Activated T-helper 17 cell treated with anti-CD3 and anti-CD28 coated beads, Interleukin-2, amount 50 U/mL, for 72 hours (primary cell): Measurements from ENCODE around the gene HPSE2. TPM values are rescaled to one million over a fixed set of nuclear protein-coding genes. Genes with fewer than 3 reads are reported as not detected.

Experiments
- ATAC-seq: fragments of 150-1000 bp; cut with Tn5 transposase; replicated peaks from 2 replicates; pipeline ENCODE4 v1.10.0; 2021; ENCODE audit warnings: mild to moderate bottlenecking, moderate library complexity
- H3K27ac Mint-ChIP-seq: one replicate; pipeline ENCODE4 v1.8.0; 2022; ENCODE audit warnings: mixed read lengths
- H3K27me3 Mint-ChIP-seq: one replicate; pipeline ENCODE4 v1.8.0; 2022; ENCODE audit warnings: mixed read lengths
- H3K36me3 Mint-ChIP-seq: one replicate; pipeline ENCODE4 v1.8.0; 2022; ENCODE audit warnings: low read depth, mild to moderate bottlenecking, mixed read lengths
- H3K4me1 Mint-ChIP-seq: one replicate; pipeline ENCODE4 v1.8.0; 2022; ENCODE audit warnings: mixed read lengths
- H3K4me3 Mint-ChIP-seq: one replicate; pipeline ENCODE4 v1.8.0; 2022; ENCODE audit warnings: mild to moderate bottlenecking, mixed read lengths
- H3K9me3 Mint-ChIP-seq: one replicate; pipeline ENCODE4 v1.8.0; 2022; ENCODE audit warnings: mixed read lengths
- total RNA-seq, 2 donors: library from RNA; stranded (reverse); gene quantifications; one replicate each; pipeline ENCODE4 v1.2.3, GENCODE V29; 2022

Gene HPSE2
- total RNA-seq, 2 donors from 2014 or later, result not detected

DNA sequence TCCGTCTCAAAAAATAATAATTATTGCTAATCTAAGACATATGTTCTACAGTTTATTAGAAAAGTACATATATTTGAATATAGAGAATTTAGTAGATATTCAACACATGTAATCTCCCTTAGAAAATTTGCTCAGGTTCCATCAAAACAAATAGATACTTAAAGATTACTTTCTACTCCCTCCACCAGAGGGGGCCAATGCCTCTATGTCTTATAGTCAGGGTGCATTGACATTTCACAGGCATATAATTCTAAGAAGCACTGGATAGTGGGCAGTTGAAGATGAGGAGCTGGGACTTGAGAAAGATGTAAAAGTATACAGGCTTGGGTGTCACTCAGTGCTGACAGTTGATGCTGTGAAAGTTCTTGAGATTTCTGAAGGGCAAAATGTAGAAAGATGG is 487.4 kb downstream of the HPSE2 start:
- H3K36me3 Mint-ChIP-seq, result no peaks in the 10 kb centered on the region
- no peak overlapping the region for H3K4me3 Mint-ChIP-seq
- no peak for ATAC-seq
- no peaks in the 10 kb centered on the region for H3K4me1 Mint-ChIP-seq
- H3K27ac Mint-ChIP-seq, result no peak overlapping the region
- H3K27me3 Mint-ChIP-seq, result peaks cover 4% of the 10 kb centered on the region
- no peaks in the 10 kb centered on the region for H3K9me3 Mint-ChIP-seq

DNA sequence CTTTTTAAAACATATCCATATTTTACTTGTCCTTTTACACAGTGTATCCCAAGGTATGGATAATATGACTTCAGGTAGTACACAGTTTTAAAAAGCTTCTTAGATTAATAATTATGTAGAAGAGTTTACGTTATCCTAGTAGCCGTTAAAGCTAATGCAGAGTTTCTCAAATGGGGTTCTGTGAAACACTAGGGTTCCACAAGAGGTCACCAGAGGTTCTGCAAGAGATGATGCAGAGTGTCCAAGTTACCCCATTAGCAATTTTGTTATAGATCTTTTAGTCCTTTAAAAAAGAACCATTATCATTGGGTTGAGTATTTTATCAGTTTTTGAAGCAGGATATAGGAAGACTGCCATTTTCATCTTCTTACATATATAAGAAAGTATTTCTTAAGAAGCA is 490.0 kb downstream of the HPSE2 start:
- Mint-ChIP-seq H3K27ac (no peak overlapping the region), H3K4me3 (no peak overlapping the region), H3K27me3 (peaks cover 4% of the 10 kb centered on the region), H3K36me3 (no peaks in the 10 kb centered on the region), H3K4me1 (no peaks in the 10 kb centered on the region), H3K9me3 (no peaks in the 10 kb centered on the region)
- ATAC-seq, result no peak

DNA sequence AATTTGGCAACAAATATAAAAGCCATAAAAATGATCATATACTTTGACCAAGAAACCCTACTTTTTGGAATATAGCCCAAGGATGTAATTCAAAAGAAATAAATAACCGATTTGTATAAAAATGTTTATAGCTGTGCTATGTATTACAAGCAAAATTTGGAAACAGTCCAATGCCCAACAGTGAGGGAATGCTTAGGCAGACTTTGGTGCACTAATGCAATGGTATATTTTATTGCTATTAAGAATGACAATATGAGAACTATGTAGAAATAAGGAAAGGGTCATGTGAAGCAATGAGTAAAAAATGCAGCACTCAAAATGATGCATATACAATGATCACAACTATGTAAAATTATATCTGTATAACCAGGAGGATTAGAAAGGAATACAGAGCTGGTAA is 515.1 kb downstream of the HPSE2 start:
- peaks cover 13% of the 10 kb centered on the region for H3K27me3 Mint-ChIP-seq
- H3K4me3 Mint-ChIP-seq, result no peak overlapping the region
- peaks cover 4% of the 10 kb centered on the region for H3K9me3 Mint-ChIP-seq

DNA sequence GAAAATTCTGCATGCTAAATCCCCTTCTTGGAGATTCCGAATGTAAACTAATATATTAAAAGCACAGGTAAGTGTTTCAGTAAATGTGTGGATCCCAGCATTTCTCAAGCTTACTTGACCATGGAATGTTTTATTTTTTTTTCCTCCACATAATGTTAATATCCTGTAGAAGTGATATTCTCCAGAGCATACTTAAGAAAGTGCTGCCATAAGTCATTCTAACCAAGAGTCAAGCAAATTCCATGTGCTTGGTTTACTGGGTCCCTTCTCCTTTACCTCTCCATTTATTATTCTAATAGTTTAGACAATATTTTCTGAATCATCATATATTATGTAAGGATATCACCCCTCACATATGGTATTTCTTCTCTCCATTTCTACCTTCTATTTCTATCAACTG is 522.1 kb downstream of the HPSE2 start:
- ATAC-seq, result no peak
- Mint-ChIP-seq H3K4me3 (no peak overlapping the region), H3K27ac (no peak overlapping the region), H3K36me3 (no peaks in the 10 kb centered on the region), H3K4me1 (no peaks in the 10 kb centered on the region), H3K27me3 (peaks cover 12% of the 10 kb centered on the region), H3K9me3 (peaks cover 3% of the 10 kb centered on the region)

More for the DNA sequence above, 515.1 kb downstream of the HPSE2 start:
- Mint-ChIP-seq H3K4me1 (no peaks in the 10 kb centered on the region), H3K27ac (no peak overlapping the region), H3K36me3 (no peaks in the 10 kb centered on the region)
- no peak for ATAC-seq

DNA sequence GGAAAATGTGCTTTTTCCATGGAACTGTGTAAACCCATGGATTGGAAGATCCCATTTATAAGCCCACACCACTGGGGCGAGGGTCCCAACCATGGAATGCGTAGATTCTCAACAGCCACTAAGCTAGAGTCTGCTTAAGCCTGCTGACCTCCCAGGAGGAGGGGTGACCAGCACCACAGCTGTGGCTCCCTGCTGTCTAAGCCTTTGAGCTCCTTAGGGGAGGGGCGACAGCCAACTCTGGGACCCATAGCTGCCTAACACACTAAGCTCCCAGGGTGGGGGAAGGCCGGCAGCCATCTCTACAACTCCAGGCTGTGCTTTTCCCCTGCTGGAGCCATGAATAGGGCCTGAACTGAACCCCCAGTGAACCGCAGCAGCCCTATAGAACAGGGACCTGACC is 539.1 kb downstream of the HPSE2 start:
- Mint-ChIP-seq H3K27me3 (peaks cover 14% of the 10 kb centered on the region), H3K4me1 (no peaks in the 10 kb centered on the region), H3K4me3 (no peak overlapping the region), H3K36me3 (no peaks in the 10 kb centered on the region), H3K9me3 (no peaks in the 10 kb centered on the region), H3K27ac (no peak overlapping the region)
- ATAC-seq, result no peak

DNA sequence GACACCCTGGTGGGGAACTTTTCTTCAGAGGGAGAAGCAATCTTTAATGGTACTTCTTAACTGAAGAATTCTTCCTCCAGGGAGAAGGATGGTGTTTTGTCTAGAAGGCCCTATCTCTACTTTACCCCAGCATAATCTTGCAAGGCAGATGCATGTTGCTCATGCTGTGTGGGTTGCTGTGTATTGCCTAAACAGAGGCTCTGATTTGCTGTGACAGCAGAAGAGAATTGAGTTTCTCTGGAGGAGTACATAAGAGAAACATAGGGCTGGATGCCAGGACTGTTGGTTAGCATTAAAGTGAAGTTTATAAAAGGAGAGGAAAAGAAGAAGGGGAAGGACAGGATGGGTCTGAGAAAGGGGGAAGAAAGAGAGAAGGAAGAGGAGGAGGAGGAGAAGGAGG is 540.8 kb downstream of the HPSE2 start:
- Mint-ChIP-seq H3K4me3 (no peak overlapping the region), H3K36me3 (no peaks in the 10 kb centered on the region), H3K9me3 (no peaks in the 10 kb centered on the region), H3K4me1 (no peaks in the 10 kb centered on the region), H3K27me3 (peaks cover 14% of the 10 kb centered on the region), H3K27ac (no peak overlapping the region)
- ATAC-seq, result no peak

DNA sequence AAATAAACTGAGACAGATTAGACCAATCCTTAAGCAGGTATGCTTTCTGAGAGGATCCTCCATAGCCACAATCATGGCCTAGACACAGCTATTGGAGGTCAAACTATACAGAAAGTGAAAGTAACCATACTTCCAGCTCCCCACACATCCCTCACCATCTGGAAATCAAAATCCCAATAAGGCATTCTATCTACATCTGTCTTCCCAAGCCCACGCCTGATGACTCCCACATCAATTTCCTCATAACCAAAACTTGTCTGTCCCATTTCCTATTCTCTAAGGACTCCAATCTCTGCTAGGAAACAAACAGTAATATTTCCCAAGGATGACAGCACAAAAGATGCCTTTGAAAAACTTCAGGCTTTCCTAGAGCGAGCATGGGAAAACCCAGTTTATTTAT is 541.6 kb downstream of the HPSE2 start:
- no peaks in the 10 kb centered on the region for H3K4me1 Mint-ChIP-seq
- no peak overlapping the region for H3K4me3 Mint-ChIP-seq
- no peak for ATAC-seq
- no peaks in the 10 kb centered on the region for H3K36me3 Mint-ChIP-seq
- H3K27ac Mint-ChIP-seq, result no peak overlapping the region
- H3K9me3 Mint-ChIP-seq, result no peaks in the 10 kb centered on the region
- H3K27me3 Mint-ChIP-seq, result peaks cover 17% of the 10 kb centered on the region

DNA sequence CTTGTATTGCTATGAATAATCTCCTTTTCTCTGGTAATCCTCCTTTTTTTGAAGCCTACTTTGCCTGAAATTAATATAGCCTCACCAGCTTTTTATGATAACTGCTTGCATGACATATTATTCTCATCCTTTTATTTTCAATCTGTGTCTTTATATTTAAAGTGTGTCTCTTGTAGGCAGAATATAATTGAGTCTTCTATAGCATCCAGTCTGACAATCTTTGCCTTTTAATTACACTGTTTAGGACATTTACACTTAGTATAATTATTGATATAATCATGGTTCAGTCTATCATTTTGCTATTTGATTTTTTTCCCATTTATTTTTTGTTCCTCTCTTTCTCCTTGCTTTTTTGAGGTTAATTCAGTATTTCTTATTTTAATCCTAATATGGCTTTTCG is 548.0 kb downstream of the HPSE2 start:
- Mint-ChIP-seq H3K4me3 (no peak overlapping the region), H3K36me3 (no peaks in the 10 kb centered on the region), H3K9me3 (peaks cover 7% of the 10 kb centered on the region), H3K4me1 (no peaks in the 10 kb centered on the region), H3K27ac (no peak overlapping the region), H3K27me3 (peaks cover 20% of the 10 kb centered on the region)
- no peak for ATAC-seq

DNA sequence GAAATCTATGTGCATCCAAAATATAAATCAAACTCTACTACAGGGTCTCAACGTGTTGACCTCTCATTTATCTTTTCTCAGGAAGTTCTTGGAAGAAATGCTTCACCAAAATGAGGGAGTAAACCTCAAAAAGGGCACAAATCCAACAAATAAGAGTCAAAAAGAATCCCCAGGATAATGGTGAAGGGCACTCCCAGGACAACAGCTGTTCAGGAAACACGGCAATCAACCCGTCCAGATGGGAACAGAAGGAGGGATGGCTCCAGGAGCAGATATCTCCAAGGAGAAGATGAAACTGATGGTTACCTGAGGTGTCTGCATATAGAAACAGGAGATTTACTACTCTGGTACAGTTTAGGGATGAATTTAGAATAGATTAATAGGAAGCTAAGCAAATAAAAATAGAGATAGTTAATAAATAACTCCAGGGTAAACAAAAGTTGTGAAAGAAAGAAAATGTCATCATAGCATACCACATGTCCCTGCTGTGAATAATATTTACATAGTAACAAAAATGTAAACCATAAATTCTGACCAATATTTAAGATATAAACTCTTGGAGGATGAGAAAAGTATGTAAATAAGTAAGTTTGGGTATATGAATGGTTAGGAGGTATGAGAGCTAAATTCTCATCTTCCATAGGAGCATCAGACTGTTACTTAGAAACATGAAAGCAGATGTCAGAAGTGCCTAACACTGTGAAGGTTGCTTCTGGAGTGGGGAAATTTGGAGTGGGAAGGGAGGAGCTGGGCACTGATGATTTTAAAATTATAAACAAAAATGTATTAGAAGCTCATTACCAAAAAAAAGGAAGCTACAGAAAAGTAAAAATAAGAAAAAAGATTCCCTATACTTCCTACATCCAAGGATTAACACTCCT is 551.4 kb downstream of the HPSE2 start:
- no peak for ATAC-seq
- Mint-ChIP-seq H3K27ac (no peak overlapping the region), H3K27me3 (peaks cover 22% of the 10 kb centered on the region), H3K4me1 (no peaks in the 10 kb centered on the region), H3K9me3 (peaks cover 7% of the 10 kb centered on the region), H3K36me3 (no peaks in the 10 kb centered on the region), H3K4me3 (no peak overlapping the region)

DNA sequence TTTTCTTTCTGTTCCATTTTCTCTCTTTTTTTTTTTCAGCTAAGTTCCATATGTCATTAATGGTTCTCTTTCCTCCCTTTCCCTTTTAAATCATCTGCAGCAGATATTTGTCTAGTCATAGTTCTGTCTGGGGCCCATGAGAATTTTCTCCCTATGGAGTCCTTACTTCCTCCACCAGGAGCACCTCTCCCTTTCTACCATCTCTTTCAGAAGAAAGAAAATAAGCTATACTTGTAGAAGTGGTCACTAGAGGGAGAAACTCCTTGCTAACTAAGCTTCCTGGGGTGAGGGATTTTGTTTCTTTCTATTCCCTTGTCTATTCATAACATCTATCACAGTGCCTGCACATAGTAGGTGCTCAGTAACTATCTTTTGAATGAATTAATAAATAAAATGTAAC is 558.8 kb downstream of the HPSE2 start:
- no peaks in the 10 kb centered on the region for H3K36me3 Mint-ChIP-seq
- H3K4me3 Mint-ChIP-seq, result no peak overlapping the region
- H3K4me1 Mint-ChIP-seq, result no peaks in the 10 kb centered on the region
- H3K27me3 Mint-ChIP-seq, result peaks cover 14% of the 10 kb centered on the region
- no peak for ATAC-seq
- no peaks in the 10 kb centered on the region for H3K9me3 Mint-ChIP-seq
- no peak overlapping the region for H3K27ac Mint-ChIP-seq

DNA sequence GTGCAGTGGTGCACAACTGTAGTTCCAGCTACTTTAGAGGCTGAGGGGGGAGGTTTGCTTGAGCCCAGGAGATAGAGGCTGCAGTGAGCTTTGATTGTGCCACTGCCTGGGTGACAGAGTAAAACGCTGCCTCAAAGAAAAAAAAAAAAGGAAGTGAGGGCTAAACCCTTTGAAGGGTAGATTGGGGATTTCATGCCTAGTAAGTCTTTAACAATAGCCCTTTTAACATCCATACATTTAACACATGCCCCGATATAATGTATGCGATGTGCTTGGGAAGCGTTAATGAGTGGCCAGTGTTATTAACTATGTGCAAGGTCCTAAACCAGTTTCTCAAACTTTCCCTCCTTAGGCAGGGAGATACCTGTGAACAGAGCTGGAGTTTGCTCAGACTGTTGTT is 559.8 kb downstream of the HPSE2 start:
- H3K36me3 Mint-ChIP-seq, result no peaks in the 10 kb centered on the region
- H3K9me3 Mint-ChIP-seq, result no peaks in the 10 kb centered on the region
- no peaks in the 10 kb centered on the region for H3K4me1 Mint-ChIP-seq

DNA sequence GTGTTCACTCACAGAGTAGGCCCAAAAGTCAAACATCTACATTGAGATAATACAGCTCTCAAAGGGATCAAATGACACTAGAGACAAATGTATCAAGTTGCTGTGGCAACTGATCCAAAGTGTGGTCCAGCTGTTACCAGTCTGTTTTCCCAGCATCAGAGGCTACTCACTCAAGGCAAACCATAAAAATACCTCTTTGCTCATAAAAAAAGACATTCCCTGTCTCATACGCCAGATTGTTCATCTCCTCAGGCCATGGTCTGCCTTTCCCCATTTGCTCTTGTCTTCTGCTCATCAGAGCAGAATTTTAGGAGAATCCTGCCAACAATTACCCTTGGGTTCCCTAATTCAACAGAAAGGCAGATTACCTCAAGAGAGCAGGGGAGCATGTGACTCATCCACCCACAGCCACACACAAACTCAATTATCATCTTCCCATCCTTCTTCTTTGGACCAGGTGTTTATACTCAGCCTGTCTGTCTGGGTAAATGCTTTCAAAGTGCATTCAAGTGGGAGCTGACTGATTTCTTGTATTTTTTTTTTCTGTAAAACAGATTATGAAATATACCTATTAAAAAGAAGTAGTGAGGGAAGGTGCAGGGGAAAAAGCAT is 562.4 kb downstream of the HPSE2 start:
- Mint-ChIP-seq H3K4me1 (no peaks in the 10 kb centered on the region), H3K27ac (no peak overlapping the region), H3K27me3 (peaks cover 8% of the 10 kb centered on the region), H3K9me3 (no peaks in the 10 kb centered on the region), H3K36me3 (no peaks in the 10 kb centered on the region), H3K4me3 (no peak overlapping the region)
- ATAC-seq, result no peak

More for the DNA sequence above, 559.8 kb downstream of the HPSE2 start:
- no peak for ATAC-seq
- Mint-ChIP-seq H3K27ac (no peak overlapping the region), H3K27me3 (peaks cover 12% of the 10 kb centered on the region), H3K4me3 (no peak overlapping the region)

DNA sequence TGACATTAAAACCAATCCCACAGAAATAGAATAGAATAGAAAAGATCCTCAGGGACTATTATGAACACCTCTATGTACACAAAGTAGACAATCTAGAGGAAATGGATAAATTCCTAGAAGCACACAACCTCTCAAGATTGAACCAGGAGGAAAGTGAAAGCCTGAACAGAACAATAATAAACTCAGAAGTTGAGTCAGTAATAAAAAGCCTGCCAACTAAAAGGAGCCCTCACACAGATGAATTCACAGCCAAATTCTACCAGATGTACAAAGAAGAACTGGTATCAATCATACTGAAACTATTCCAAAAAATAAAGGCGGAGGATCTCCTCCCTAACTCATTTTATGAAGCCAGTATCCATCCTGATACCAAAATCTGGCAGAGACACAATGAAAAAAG is 568.6 kb downstream of the HPSE2 start:
- Mint-ChIP-seq H3K4me1 (no peaks in the 10 kb centered on the region), H3K9me3 (no peaks in the 10 kb centered on the region), H3K27me3 (peaks cover 26% of the 10 kb centered on the region), H3K27ac (no peak overlapping the region), H3K4me3 (no peak overlapping the region), H3K36me3 (no peaks in the 10 kb centered on the region)
- no peak for ATAC-seq

DNA sequence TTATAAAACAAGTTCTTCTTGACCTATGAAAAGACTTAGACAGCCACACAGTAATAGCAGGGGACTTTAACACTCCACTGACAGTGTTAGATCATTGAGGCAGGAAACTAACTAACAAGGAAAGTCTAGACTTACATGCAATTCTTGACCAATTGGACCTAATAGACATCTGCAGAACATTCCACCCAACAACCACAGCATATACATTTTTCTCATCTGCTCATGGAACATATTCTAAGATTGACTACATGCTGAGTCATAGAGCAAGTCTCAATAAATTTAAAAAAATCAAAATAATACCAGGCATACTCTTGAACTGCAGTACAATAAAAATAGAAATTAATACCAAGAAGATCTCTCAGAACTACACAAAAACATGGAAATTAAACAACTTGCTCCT is 569.4 kb downstream of the HPSE2 start:
- no peak overlapping the region for H3K27ac Mint-ChIP-seq
- H3K9me3 Mint-ChIP-seq, result no peaks in the 10 kb centered on the region
- H3K27me3 Mint-ChIP-seq, result peaks cover 26% of the 10 kb centered on the region
- no peaks in the 10 kb centered on the region for H3K4me1 Mint-ChIP-seq
- ATAC-seq, result no peak
- H3K4me3 Mint-ChIP-seq, result no peak overlapping the region
- H3K36me3 Mint-ChIP-seq, result no peaks in the 10 kb centered on the region

DNA sequence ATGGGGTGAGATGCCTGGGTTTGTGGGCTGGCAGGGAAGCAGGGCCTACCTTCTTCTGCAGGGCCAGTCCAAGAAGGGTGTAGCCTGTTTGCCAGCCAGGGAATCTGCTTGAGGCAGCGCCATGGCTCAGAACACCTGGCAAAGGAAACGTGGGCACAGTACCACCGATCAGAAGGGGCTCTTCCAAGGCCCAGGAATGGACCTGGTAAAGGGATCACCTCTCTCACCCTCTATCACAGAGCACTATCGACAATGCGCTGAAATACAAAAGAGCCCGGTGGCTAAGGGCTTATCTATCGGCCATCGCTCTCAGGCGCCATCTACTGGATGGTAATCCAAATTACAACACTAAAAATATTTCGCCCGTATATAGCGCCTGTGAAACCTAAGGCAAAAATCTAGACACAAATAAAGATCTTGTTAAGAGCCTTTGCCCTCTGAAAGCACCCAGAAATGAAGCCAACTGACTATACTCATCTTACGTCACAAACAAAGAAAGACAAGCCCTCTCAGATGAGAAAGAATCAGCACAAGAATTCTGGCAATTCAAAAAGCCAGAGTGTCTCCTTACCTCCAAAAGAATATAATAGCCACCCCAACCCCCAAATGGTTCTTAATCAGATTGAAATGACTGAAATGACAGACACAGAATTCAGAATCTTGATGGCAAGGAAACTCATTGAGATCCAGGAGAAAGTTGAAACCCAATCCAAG is 571.2 kb downstream of the HPSE2 start:
- peak; percentile 63 for ATAC-seq
- Mint-ChIP-seq H3K4me3 (no peak overlapping the region), H3K36me3 (no peaks in the 10 kb centered on the region), H3K27ac (no peak overlapping the region), H3K4me1 (no peaks in the 10 kb centered on the region), H3K9me3 (no peaks in the 10 kb centered on the region), H3K27me3 (peaks cover 34% of the 10 kb centered on the region)
